Endothelial cell (in vitro differentiated cells): ENCODE measurements around the gene ENAH. TPM values are rescaled to one million over a fixed set of nuclear protein-coding genes. Genes with fewer than 3 reads are reported as not detected.

Source experiments
- DNase-seq: peaks from one replicate; pipeline ENCODE4 v3.0.0; 2021; ENCODE audit warnings: low spot score
- H3K27ac Mint-ChIP-seq: one replicate; pipeline ENCODE4 v1.8.0; 2021; ENCODE audit warnings: mixed read lengths, inconsistent platforms; ENCODE audit not compliant: unreplicated experiment
- H3K27me3 Mint-ChIP-seq: one replicate; pipeline ENCODE4 v1.8.0; 2021; ENCODE audit warnings: mild to moderate bottlenecking, moderate library complexity, mixed read lengths, inconsistent platforms; ENCODE audit not compliant: unreplicated experiment
- H3K36me3 Mint-ChIP-seq: one replicate; pipeline ENCODE4 v1.8.0; 2021; ENCODE audit warnings: mild to moderate bottlenecking, low read depth, mixed read lengths, inconsistent platforms; ENCODE audit not compliant: unreplicated experiment
- H3K4me1 Mint-ChIP-seq: one replicate; pipeline ENCODE4 v1.8.0; 2021; ENCODE audit warnings: mild to moderate bottlenecking, mixed read lengths, inconsistent platforms; ENCODE audit not compliant: unreplicated experiment
- H3K4me3 Mint-ChIP-seq: one replicate; pipeline ENCODE4 v1.8.0; 2021; ENCODE audit warnings: mild to moderate bottlenecking, mixed read lengths, inconsistent platforms; ENCODE audit not compliant: unreplicated experiment
- H3K9me3 Mint-ChIP-seq: one replicate; pipeline ENCODE4 v1.8.0; 2021; ENCODE audit warnings: mixed read lengths, inconsistent platforms; ENCODE audit not compliant: unreplicated experiment
- CTCF ChIP-seq: fragments of 200-600 bp; sonication (generic); IDR thresholded peaks from one replicate; pipeline ENCODE4 v1.5.0; 2021; ENCODE audit warnings: antibody characterized with exemption; ENCODE audit not compliant: unreplicated experiment
- total RNA-seq: library from RNA; stranded (reverse); fragmentation: NEBNext Ultra II Directional; extraction: Animal tissue kit (Norgen Biotek cat#: 25700); gene quantifications from one replicate; pipeline ENCODE4 v1.2.1, GENCODE V29; 2021; ENCODE audit not compliant: unreplicated experiment

ENAH gene
- total RNA-seq, 1 donor from 2014 or later = 82.9 TPM

- no peak overlapping the region for H3K27ac Mint-ChIP-seq
- no peaks in the 10 kb centered on the region for H3K9me3 Mint-ChIP-seq
- H3K36me3 Mint-ChIP-seq = no peaks in the 10 kb centered on the region
- no peak overlapping the region for H3K4me3 Mint-ChIP-seq
- no peak for DNase-seq
- H3K4me1 Mint-ChIP-seq = no peaks in the 10 kb centered on the region
- H3K27me3 Mint-ChIP-seq = peaks cover 1% of the 10 kb centered on the region
- no peak for TF ChIP-seq CTCF
These were observed 159.2 kb downstream of the ENAH start for GRCh38 chr1:225493591-225494246.

GRCh38 chr1:225488676-225489075 is 164.2 kb downstream of the ENAH start:
- no peak for DNase-seq
- Mint-ChIP-seq H3K4me3 (no peak overlapping the region), H3K9me3 (no peaks in the 10 kb centered on the region), H3K27me3 (peaks cover 7% of the 10 kb centered on the region), H3K4me1 (no peaks in the 10 kb centered on the region), H3K36me3 (no peaks in the 10 kb centered on the region), H3K27ac (no peak overlapping the region)
- TF ChIP-seq CTCF = no peak

- H3K4me1 Mint-ChIP-seq = no peaks in the 10 kb centered on the region
- H3K9me3 Mint-ChIP-seq = no peaks in the 10 kb centered on the region
- H3K27ac Mint-ChIP-seq = no peak overlapping the region
- H3K36me3 Mint-ChIP-seq = no peaks in the 10 kb centered on the region
- H3K27me3 Mint-ChIP-seq = peaks cover 7% of the 10 kb centered on the region
- no peak for TF ChIP-seq CTCF
- DNase-seq = no peak
- H3K4me3 Mint-ChIP-seq = no peak overlapping the region
These were observed 166.1 kb downstream of the ENAH start for GRCh38 chr1:225486856-225487255.

- Mint-ChIP-seq H3K4me1 (no peaks in the 10 kb centered on the region), H3K4me3 (no peak overlapping the region), H3K9me3 (no peaks in the 10 kb centered on the region), H3K27me3 (peaks cover 10% of the 10 kb centered on the region), H3K36me3 (no peaks in the 10 kb centered on the region), H3K27ac (no peak overlapping the region)
- no peak for DNase-seq
- TF ChIP-seq CTCF = no peak
These were observed 166.9 kb downstream of the ENAH start for GRCh38 chr1:225485991-225486530.

GRCh38 chr1:225485226-225485625 is 167.7 kb downstream of the ENAH start:
- no peaks in the 10 kb centered on the region for H3K9me3 Mint-ChIP-seq
- H3K4me3 Mint-ChIP-seq = no peak overlapping the region
- H3K36me3 Mint-ChIP-seq = no peaks in the 10 kb centered on the region
- H3K27ac Mint-ChIP-seq = no peak overlapping the region
- TF ChIP-seq CTCF = no peak
- H3K4me1 Mint-ChIP-seq = no peaks in the 10 kb centered on the region
- DNase-seq = no peak
- peaks cover 12% of the 10 kb centered on the region for H3K27me3 Mint-ChIP-seq
